Esophagus squamous epithelium (tissue), 4 donors: ENCODE measurements around the gene FKBP1B.

Experiments used
- POLR2A ChIP-seq, 4 donors: fragments of 450-650 bp; IDR thresholded peaks; one replicate each; pipeline ENCODE4 v1.6.1; 2017; ENCODE audit warnings: antibody characterized with exemption in 4 of 4, mild to moderate bottlenecking in 4 of 4, moderate library complexity in 3 of 4
- TF ChIP-seq, protein P1 (sequence below), 6 experiments: fragments of 450-650 bp in 4 of 6; fragments of 200-600 bp in 2 of 6; sonication (generic) in 2 of 6; IDR thresholded peaks; one replicate each; pipeline ENCODE4 v1.5.1; 2016 to 2019; ENCODE audit warnings: antibody characterized with exemption in 6 of 6, mild to moderate bottlenecking in 4 of 6, moderate library complexity in 4 of 6

DNA sequence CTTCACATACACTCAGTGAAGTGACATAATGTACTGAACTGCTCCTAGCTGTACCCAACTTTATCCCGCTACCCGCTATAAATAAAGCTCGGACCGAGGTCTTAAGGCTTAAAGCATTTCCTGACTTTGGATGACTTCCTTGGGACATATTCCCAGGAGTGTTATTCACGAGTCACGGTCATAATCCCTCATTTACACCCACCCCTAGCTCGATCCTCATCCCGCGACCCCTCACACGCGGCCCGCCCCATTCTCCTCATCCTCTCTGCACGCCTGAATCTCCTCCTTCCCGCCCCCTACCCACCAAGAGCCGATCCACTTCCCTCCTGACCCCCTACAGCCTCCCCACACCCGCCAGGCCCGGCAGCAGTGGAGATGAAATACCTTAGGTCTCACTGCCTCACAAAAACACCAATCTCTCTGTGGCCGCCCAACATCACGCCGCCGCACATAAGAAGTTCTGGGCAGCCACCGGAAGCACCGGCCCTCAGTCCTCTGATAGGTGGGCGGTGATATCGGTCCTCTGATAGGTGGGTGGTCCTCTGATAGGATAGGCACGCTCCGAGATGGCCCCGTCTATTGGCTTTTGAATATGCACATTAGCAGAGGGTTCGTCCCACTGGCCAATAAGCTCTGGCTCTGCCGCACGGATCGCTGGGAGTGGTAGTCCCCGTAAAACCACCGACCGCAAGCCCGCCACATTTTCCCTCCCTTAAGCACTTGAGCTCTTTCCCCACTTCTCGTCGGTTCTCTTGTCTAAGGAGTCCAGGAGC, 2.4 kb upstream of the FKBP1B start, which contains the start of gene WDCP:
- TF ChIP-seq, protein P1, sequence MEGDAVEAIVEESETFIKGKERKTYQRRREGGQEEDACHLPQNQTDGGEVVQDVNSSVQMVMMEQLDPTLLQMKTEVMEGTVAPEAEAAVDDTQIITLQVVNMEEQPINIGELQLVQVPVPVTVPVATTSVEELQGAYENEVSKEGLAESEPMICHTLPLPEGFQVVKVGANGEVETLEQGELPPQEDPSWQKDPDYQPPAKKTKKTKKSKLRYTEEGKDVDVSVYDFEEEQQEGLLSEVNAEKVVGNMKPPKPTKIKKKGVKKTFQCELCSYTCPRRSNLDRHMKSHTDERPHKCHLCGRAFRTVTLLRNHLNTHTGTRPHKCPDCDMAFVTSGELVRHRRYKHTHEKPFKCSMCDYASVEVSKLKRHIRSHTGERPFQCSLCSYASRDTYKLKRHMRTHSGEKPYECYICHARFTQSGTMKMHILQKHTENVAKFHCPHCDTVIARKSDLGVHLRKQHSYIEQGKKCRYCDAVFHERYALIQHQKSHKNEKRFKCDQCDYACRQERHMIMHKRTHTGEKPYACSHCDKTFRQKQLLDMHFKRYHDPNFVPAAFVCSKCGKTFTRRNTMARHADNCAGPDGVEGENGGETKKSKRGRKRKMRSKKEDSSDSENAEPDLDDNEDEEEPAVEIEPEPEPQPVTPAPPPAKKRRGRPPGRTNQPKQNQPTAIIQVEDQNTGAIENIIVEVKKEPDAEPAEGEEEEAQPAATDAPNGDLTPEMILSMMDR (IDR thresholded peaks at IDR 0.05), result peak in 1 of 6 experiments; percentile 15
- peak in 2 of 4 donors; percentile 54 to 62 for TF ChIP-seq POLR2A (IDR thresholded peaks at IDR 0.05)
